ENCODE measurements around the gene TMEM19.

- TF ChIP-seq CTCF (IDR thresholded peaks at IDR 0.05) (no peak), POLR2A (IDR thresholded peaks at IDR 0.05) (no peak)
Measured at GRCh38 chr12:71727958-71728357, 42.1 kb downstream of the TMEM19 start.

All from body of pancreas (tissue), 4 donors.